Neural cell (in vitro differentiated cells): ENCODE measurements around the gene GTF3A. TPM values are rescaled to one million over a fixed set of nuclear protein-coding genes. Genes with fewer than 3 reads are reported as not detected.

Source experiments
- H2AFZ ChIP-seq: fragments of 200-600, 300-800 bp; sonication (generic), shearing (Covaris generic); 2 replicates; pipeline ENCODE4 v1.6.0; 2014; ENCODE audit warnings: low read depth, mild to moderate bottlenecking, antibody characterized with exemption, low read length, moderate library complexity
- H3F3A ChIP-seq: fragments of 200-600 bp; shearing (Covaris generic); 2 replicates; pipeline ENCODE4 v1.6.1; 2016; ENCODE audit warnings: mild to moderate bottlenecking, moderate library complexity, mixed read lengths, antibody characterized with exemption, low read length; ENCODE audit not compliant: insufficient read depth, poor library complexity, severe bottlenecking
- H3K27ac ChIP-seq: fragments of 200-600, 300-800 bp; sonication (generic), shearing (Covaris generic); 2 replicates; pipeline ENCODE4 v1.5.1; 2014; ENCODE audit warnings: mild to moderate bottlenecking, low read length, moderate library complexity
- H3K27me3 ChIP-seq: fragments of 300-800, 200-600 bp; sonication (generic), shearing (Covaris generic); 2 replicates; pipeline ENCODE4 v1.6.0; 2014; ENCODE audit warnings: mild to moderate bottlenecking, low read depth, low read length, moderate library complexity; ENCODE audit not compliant: insufficient read depth
- H3K36me3 ChIP-seq: fragments of 300-800, 200-600 bp; sonication (generic), shearing (Covaris generic); 2 replicates; pipeline ENCODE4 v1.5.1; 2014; ENCODE audit warnings: mild to moderate bottlenecking, antibody characterized with exemption, low read length, moderate library complexity; ENCODE audit not compliant: insufficient read depth
- H3K4me2 ChIP-seq: fragments of 300-800, 200-600 bp; sonication (generic), shearing (Covaris generic); 2 replicates; pipeline ENCODE4 v1.6.0; 2014; ENCODE audit warnings: mild to moderate bottlenecking, low read length
- H3K4me3 ChIP-seq: fragments of 300-800, 200-600 bp; sonication (generic), shearing (Covaris generic); 2 replicates; pipeline ENCODE4 v1.5.1; 2014; ENCODE audit warnings: mild to moderate bottlenecking, low read length, moderate library complexity
- H3K79me2 ChIP-seq: fragments of 200-600 bp; shearing (Covaris generic); replicated peaks from 2 replicates; pipeline ENCODE4 v1.6.0; 2014; ENCODE audit warnings: mild to moderate bottlenecking, low read length, moderate library complexity; ENCODE audit not compliant: insufficient read depth
- H3K9ac ChIP-seq: fragments of 300-800, 200-600 bp; sonication (generic), shearing (Covaris generic); 2 replicates; pipeline ENCODE4 v1.6.1; 2016; ENCODE audit warnings: mild to moderate bottlenecking, low read length, mixed read lengths
- H3K9me2 ChIP-seq: fragments of 200-600 bp; shearing (Covaris generic); 2 replicates; pipeline ENCODE4 v1.6.1; 2016; ENCODE audit warnings: mild to moderate bottlenecking, low read length, mixed read lengths; ENCODE audit not compliant: insufficient read depth
- H3K9me3 ChIP-seq: fragments of 200-600, 300-800 bp; sonication (generic), shearing (Covaris generic); 2 replicates; pipeline ENCODE4 v1.6.1; 2016; ENCODE audit warnings: mild to moderate bottlenecking, mixed run types, low read length, moderate library complexity, mixed read lengths
- H4K20me1 ChIP-seq: fragments of 200-600 bp; shearing (Covaris generic); 2 replicates; pipeline ENCODE4 v1.6.1; 2016; ENCODE audit warnings: mild to moderate bottlenecking, mixed run types; ENCODE audit not compliant: insufficient read depth
- EP300 ChIP-seq: fragments of 450-650 bp; conservative IDR thresholded peaks from 2 replicates; pipeline ENCODE4 v1.6.1; 2014; ENCODE audit warnings: antibody characterized with exemption, mild to moderate bottlenecking, moderate library complexity; ENCODE audit not compliant: poor library complexity, severe bottlenecking
- EZH2 ChIP-seq: fragments of 200-600, 300-800 bp; shearing (Covaris generic), sonication (generic); IDR thresholded peaks from 2 replicates; pipeline ENCODE4 v1.6.1; 2014; ENCODE audit warnings: antibody characterized with exemption, low read length, borderline replicate concordance, mild to moderate bottlenecking; ENCODE audit not compliant: insufficient read depth, poor library complexity, severe bottlenecking
- MXI1 ChIP-seq: fragments of 450-650 bp; conservative IDR thresholded peaks from 2 replicates; pipeline ENCODE4 v1.6.1; 2014; ENCODE audit warnings: antibody characterized with exemption, mild to moderate bottlenecking; ENCODE audit not compliant: poor library complexity, severe bottlenecking
- POLR2AphosphoS5 ChIP-seq: IDR thresholded peaks from 2 replicates; pipeline ENCODE4 v1.6.1; 2012
- RAD21 ChIP-seq: fragments of 450-650 bp; conservative IDR thresholded peaks from 2 replicates; pipeline ENCODE4 v1.6.1; 2014; ENCODE audit warnings: antibody characterized with exemption, mild to moderate bottlenecking, moderate library complexity
- SMC3 ChIP-seq: fragments of 450-650 bp; conservative IDR thresholded peaks from 2 replicates; pipeline ENCODE4 v1.6.1; 2014; ENCODE audit warnings: antibody characterized with exemption, mild to moderate bottlenecking, moderate library complexity; ENCODE audit not compliant: poor library complexity
- TAF1 ChIP-seq: IDR thresholded peaks from 2 replicates; pipeline ENCODE4 v1.6.1; 2012; ENCODE audit warnings: low read depth
- polyA plus RNA-seq: library from polyadenylated mRNA; depleted of rRNA; stranded (reverse); fragments of >200 nt; gene quantifications from 2 replicates; pipeline ENCODE4 v1.2.3, GENCODE V29; 2014
- TF ChIP-seq, protein P1 (sequence below): fragments of 450-650 bp; IDR thresholded peaks from 2 replicates; pipeline ENCODE4 v1.5.1; 2014; ENCODE audit warnings: antibody characterized with exemption, mild to moderate bottlenecking, moderate library complexity; ENCODE audit not compliant: poor library complexity, severe bottlenecking
- TF ChIP-seq, protein P2 (sequence below): IDR thresholded peaks from 2 replicates; pipeline ENCODE4 v1.6.1; 2012; ENCODE audit warnings: borderline replicate concordance

The GTF3A gene
- polyA plus RNA-seq, 1 donor from 2014 or later = 104 TPM

DNA sequence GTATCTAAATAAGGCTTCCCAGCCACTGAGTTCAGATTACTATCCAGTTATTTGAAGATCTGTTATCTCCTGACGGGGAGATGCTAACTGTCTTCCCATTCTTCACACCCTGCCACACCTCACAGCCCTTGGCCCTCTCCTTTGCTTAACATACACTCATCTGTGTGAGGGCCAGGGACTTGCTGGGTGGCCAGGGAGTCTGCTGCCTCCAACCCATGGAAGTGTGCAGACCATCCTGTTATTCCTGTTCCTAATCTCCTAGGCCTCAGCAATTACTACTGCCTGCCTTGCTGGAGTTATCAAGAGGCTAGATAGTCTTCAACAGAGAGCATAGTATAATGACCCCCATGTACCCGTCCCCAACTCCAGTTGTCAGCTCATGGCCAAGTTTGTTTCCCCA lies 36.2 kb upstream of the GTF3A start:
- H3K9me2 ChIP-seq = no peaks in the 10 kb centered on the region

DNA sequence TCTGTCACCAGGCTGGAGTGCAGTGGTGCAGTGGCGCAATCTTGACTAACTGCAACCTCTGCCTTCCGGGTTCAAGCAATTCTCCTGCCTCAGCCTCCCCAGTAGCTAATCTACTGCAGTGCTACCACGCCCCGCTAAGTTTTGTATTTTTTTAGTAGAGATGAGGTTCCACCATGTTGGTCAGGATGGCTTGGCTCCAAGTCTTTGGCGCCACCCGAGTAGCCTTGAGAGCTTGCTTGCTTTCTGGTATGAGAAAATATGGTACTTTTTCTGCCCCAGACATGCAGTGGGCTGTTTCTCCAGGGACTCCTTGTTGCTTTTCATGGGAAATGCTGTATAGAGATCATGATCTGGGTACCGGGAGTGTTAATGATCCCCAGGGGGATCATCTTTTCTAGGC lies 34.5 kb upstream of the GTF3A start:
- Histone ChIP-seq H3K4me3 (no peak overlapping the region), H3F3A (no peaks in the 10 kb centered on the region), H4K20me1 (no peaks in the 10 kb centered on the region), H3K27me3 (no peaks in the 10 kb centered on the region), H3K9me2 (no peaks in the 10 kb centered on the region), H2AFZ (no peak overlapping the region), H3K9ac (no peak overlapping the region), H3K79me2 (no peaks in the 10 kb centered on the region), H3K27ac (no peak overlapping the region), H3K9me3 (no peaks in the 10 kb centered on the region), H3K4me2 (no peak overlapping the region), H3K36me3 (no peaks in the 10 kb centered on the region)
- no peak for TF ChIP-seq TAF1

More for the DNA sequence above, 36.2 kb upstream of the GTF3A start:
- no peak overlapping the region for H3K4me3 ChIP-seq
- no peak overlapping the region for H2AFZ ChIP-seq
- no peak overlapping the region for H3K27ac ChIP-seq
- no peak overlapping the region for H3K4me2 ChIP-seq
- H4K20me1 ChIP-seq = no peaks in the 10 kb centered on the region
- TF ChIP-seq, protein P1, sequence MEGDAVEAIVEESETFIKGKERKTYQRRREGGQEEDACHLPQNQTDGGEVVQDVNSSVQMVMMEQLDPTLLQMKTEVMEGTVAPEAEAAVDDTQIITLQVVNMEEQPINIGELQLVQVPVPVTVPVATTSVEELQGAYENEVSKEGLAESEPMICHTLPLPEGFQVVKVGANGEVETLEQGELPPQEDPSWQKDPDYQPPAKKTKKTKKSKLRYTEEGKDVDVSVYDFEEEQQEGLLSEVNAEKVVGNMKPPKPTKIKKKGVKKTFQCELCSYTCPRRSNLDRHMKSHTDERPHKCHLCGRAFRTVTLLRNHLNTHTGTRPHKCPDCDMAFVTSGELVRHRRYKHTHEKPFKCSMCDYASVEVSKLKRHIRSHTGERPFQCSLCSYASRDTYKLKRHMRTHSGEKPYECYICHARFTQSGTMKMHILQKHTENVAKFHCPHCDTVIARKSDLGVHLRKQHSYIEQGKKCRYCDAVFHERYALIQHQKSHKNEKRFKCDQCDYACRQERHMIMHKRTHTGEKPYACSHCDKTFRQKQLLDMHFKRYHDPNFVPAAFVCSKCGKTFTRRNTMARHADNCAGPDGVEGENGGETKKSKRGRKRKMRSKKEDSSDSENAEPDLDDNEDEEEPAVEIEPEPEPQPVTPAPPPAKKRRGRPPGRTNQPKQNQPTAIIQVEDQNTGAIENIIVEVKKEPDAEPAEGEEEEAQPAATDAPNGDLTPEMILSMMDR = no peak
- no peak for TF ChIP-seq MXI1
- no peak for TF ChIP-seq EZH2
- no peak for TF ChIP-seq RAD21
- no peak for TF ChIP-seq SMC3
- TF ChIP-seq TAF1 = no peak
- TF ChIP-seq EP300 = no peak
- TF ChIP-seq, protein P2, sequence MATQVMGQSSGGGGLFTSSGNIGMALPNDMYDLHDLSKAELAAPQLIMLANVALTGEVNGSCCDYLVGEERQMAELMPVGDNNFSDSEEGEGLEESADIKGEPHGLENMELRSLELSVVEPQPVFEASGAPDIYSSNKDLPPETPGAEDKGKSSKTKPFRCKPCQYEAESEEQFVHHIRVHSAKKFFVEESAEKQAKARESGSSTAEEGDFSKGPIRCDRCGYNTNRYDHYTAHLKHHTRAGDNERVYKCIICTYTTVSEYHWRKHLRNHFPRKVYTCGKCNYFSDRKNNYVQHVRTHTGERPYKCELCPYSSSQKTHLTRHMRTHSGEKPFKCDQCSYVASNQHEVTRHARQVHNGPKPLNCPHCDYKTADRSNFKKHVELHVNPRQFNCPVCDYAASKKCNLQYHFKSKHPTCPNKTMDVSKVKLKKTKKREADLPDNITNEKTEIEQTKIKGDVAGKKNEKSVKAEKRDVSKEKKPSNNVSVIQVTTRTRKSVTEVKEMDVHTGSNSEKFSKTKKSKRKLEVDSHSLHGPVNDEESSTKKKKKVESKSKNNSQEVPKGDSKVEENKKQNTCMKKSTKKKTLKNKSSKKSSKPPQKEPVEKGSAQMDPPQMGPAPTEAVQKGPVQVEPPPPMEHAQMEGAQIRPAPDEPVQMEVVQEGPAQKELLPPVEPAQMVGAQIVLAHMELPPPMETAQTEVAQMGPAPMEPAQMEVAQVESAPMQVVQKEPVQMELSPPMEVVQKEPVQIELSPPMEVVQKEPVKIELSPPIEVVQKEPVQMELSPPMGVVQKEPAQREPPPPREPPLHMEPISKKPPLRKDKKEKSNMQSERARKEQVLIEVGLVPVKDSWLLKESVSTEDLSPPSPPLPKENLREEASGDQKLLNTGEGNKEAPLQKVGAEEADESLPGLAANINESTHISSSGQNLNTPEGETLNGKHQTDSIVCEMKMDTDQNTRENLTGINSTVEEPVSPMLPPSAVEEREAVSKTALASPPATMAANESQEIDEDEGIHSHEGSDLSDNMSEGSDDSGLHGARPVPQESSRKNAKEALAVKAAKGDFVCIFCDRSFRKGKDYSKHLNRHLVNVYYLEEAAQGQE = no peak
- no peak for TF ChIP-seq POLR2AphosphoS5
- H3K36me3 ChIP-seq = no peaks in the 10 kb centered on the region
- no peaks in the 10 kb centered on the region for H3F3A ChIP-seq
- no peak overlapping the region for H3K9ac ChIP-seq
- H3K79me2 ChIP-seq = no peaks in the 10 kb centered on the region
- H3K27me3 ChIP-seq = no peaks in the 10 kb centered on the region
- H3K9me3 ChIP-seq = no peaks in the 10 kb centered on the region

DNA sequence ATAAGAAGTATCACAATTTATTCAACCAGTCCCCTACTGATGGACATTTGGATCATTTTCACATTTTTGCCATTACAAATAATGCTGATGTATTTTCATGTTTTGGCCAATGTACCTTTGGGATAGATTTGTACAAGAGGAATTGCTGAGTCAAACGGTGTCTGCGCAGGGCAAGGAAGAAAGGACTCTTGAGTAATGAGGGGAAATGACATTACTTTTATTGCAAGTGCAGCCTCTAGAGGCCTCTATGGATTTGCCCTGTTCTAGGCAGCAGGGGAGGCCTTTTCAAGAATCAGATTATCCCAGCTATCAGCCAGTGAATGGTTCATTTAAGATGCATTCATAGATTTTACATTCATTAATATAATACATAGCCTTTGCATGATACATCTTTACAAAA lies 32.9 kb upstream of the GTF3A start:
- no peak for TF ChIP-seq RAD21
- TF ChIP-seq POLR2AphosphoS5 = no peak
- TF ChIP-seq MXI1 = no peak
- TF ChIP-seq, protein P2 = no peak
- no peak for TF ChIP-seq EP300
- no peak for TF ChIP-seq TAF1
- TF ChIP-seq, protein P1 = no peak
- TF ChIP-seq EZH2 = no peak
- no peak for TF ChIP-seq SMC3

More for the DNA sequence above, 32.9 kb upstream of the GTF3A start:
- Histone ChIP-seq H3K27me3 (no peaks in the 10 kb centered on the region), H4K20me1 (no peaks in the 10 kb centered on the region), H3K4me2 (no peak overlapping the region), H3K79me2 (no peaks in the 10 kb centered on the region), H3K9me2 (no peaks in the 10 kb centered on the region), H3F3A (no peaks in the 10 kb centered on the region), H3K27ac (no peak overlapping the region), H2AFZ (no peak overlapping the region), H3K4me3 (no peak overlapping the region), H3K9ac (no peak overlapping the region), H3K9me3 (no peaks in the 10 kb centered on the region), H3K36me3 (no peaks in the 10 kb centered on the region)
